Right cardiac atrium (tissue), 5 donors: ENCODE results near the gene POLR2J2. TPM values are rescaled to one million over a fixed set of nuclear protein-coding genes. Genes with fewer than 3 reads are reported as not detected.
A peak's percentile ranks its signal among the peaks of the same experiment; 100 is the strongest.
"Not testable (repeated sequence)": the region's sequence is repeated elsewhere in the genome, so short reads cannot be mapped to it uniquely, and the experiment has no call there.

Source experiments
- ATAC-seq, 2 donors: fragments of 200-7000 bp; cut with Tn5 transposase; one replicate each; pipeline versions ENCODE4 v1.8.0 to v1.9.1; 2020; ENCODE audit warnings: moderate library complexity in 2 of 2, mild to moderate bottlenecking in 1 of 2
- DNase-seq, 3 donors: peaks; one replicate each; pipeline ENCODE4 v3.0.0-alpha.2; 2020
- H3K27ac ChIP-seq: one replicate; pipeline ENCODE4 v1.5.1; 2013; ENCODE audit warnings: mild to moderate bottlenecking, low read length, control low read depth, moderate library complexity
- H3K27me3 ChIP-seq: one replicate; pipeline ENCODE4 v1.6.1; 2013; ENCODE audit not compliant: control insufficient read depth, insufficient read depth
- H3K4me1 ChIP-seq: one replicate; pipeline ENCODE4 v1.6.1; 2013; ENCODE audit warnings: low read length; ENCODE audit not compliant: control insufficient read depth, insufficient read depth
- H3K4me3 ChIP-seq: one replicate; pipeline ENCODE4 v1.5.1; 2013; ENCODE audit warnings: low read length, control low read depth
- H3K9me3 ChIP-seq: one replicate; pipeline ENCODE4 v1.6.1; 2013; ENCODE audit warnings: low read length; ENCODE audit not compliant: control insufficient read depth
- whole genome bisulfite sequencing: extraction: QIAGEN DNeasy Blood & Tissue Kit; methylation state at CpG from one replicate; pipeline ENCODE4 v1.1.7; 2013; 5-methylcytosine and 5-hydroxymethylcytosine counted together
- intact Hi-C, 4 donors: fragments of 100-400 bp; cut with DNase I; formaldehyde crosslinking; loops; one replicate each; pipeline versions ENCODE4 v1.11.0 to v1.14.0; 2022 to 2023
- polyA plus RNA-seq: library from polyadenylated mRNA; stranded (reverse); fragments of 200-250 nt; gene quantifications from one replicate; pipeline ENCODE4 v1.2.3, GENCODE V29; 2013
- total RNA-seq, 4 donors: library from RNA; stranded (reverse); fragmentation: NEBNext Ultra II Directional; extraction: Animal tissue kit (Norgen Biotek cat#: 25700); gene quantifications; one replicate each; pipeline ENCODE4 v1.2.1, GENCODE V29; 2021
- donor health status: healthy with polysubstance abuse.
- donor health status: DM: no; HTN: yes; CAD: no.
- donor health status: DM: no; HTN: no; CAD: no.
- donor health status: DM: no; HTN: yes; CAD: no; lungs with severe emphysema.
- donor health status: DM: yes; HTN: yes; CAD: no.

The POLR2J2 gene
- total and polyA plus RNA-seq, 5 donors = 2.8 to 5.1 (median 3.9) TPM

DNA sequence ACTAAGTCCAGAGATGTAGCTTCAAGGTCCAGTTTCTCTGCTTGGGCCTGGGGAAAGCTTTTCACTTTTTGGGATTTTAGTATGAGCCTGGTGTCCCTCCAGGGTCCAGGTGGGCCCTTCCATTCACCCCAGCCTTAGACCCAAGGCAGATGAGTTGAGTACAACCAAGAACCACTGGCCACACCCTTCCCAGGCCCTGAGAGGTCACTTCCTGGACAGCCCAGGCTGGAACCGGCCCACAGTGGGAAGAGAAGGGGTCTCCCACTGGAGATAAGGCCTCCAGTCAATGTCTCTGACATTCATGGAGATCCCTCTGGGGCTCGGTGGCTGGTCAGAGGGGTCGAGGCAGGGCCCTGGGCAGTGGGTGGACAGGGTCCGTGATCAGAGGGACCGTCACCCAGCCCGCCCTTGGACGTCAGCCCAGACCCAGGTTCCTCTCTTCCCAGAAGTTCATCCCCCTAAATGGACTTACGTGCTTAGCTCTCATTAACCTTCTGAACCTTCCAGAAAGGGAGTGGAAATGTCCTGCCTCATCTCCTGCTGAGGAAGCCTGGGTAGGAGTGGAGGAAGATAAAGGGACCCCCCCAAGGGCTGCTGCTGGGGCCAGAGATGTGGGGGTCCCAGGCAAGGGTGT lies 44.1 kb downstream of the POLR2J2 start:
- H3K27me3 ChIP-seq, DNase-seq, H3K4me3 ChIP-seq, H3K9me3 ChIP-seq, H3K4me1 ChIP-seq, intact Hi-C loops, H3K27ac ChIP-seq: not testable (repeated sequence)
- no CpG with 5 or more reads among the region's 8 CpGs for WGBS
- peak; percentile 17 to 49 for ATAC-seq

DNA sequence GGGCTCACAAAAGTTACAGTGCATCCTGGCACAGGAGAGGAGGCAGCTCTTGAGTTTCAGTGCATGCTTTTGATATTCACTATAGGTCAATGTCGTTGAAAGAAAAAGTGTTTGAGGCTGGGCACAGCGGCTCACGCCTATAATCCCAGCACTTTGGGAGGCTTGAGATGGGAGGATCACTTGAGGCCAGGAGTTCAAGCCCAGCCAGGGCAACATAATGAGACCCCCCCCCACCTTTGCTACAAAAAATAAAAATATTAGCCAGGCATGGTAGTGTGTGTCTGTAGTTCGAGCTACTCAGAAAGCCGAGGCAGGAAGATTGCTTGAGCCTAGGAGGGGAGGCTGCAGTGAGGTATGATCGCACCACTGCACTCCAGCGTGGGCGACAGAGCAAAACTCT lies 53.3 kb downstream of the POLR2J2 start:
- H3K9me3 ChIP-seq, H3K4me3 ChIP-seq, H3K27me3 ChIP-seq, H3K27ac ChIP-seq, H3K4me1 ChIP-seq, intact Hi-C loops, ATAC-seq: not testable (repeated sequence)
- 93% methylated on average over 5 of the region's 8 CpGs for WGBS
- DNase-seq = peak in 1 of 3 donors; percentile 19

- intact Hi-C loops, H3K27me3 ChIP-seq, H3K9me3 ChIP-seq, H3K27ac ChIP-seq, H3K4me1 ChIP-seq: not testable (repeated sequence)
- ATAC-seq (peak; percentile 94 to 95), DNase-seq (peak; percentile 60 to 87 (median 85))
- WGBS = under 1% methylated on average over 20 of the region's 62 CpGs
- H3K4me3 ChIP-seq = peak within 1 kb of the TSS; percentile 36
Measured at GRCh38 chr7:102616507-102617125, 54.8 kb downstream of the POLR2J2 start, which contains the start of gene RASA4. RASA4 (minus strand) TSS chr7:102616756; CDS start chr7:102616689, 67 bp downstream.

Other genes starting within 250 kb of the POLR2J2 start
- 1 to 10 TPM; 3.6 to 7.4 (median 4.8) TPM for gene ORAI2, start 238.1 kb downstream of the POLR2J2 start, total RNA-seq
- 2.9 TPM for gene ORAI2, start 238.1 kb downstream of the POLR2J2 start, polyA plus RNA-seq
- 1 to 10 TPM; 7.6 to 9.2 (median 8.3) TPM for gene ALKBH4, start 206.8 kb downstream of the POLR2J2 start, total RNA-seq
- gene ALKBH4, start 206.8 kb downstream of the POLR2J2 start, polyA plus RNA-seq = 7.3 TPM
- 10 to 100 TPM in 3 of 4 donors, 1 to 10 TPM in 1; 9.7 to 14.2 (median 11.0) TPM for gene LRWD1, start 206.7 kb downstream of the POLR2J2 start, total RNA-seq
- 8.5 TPM for gene LRWD1, start 206.7 kb downstream of the POLR2J2 start, polyA plus RNA-seq
- gene POLR2J, start 192.7 kb downstream of the POLR2J2 start, total RNA-seq = 10 to 100 TPM; 51.0 to 63.0 (median 58.8) TPM
- 176 TPM for gene POLR2J, start 192.7 kb downstream of the POLR2J2 start, polyA plus RNA-seq
- 10 to 100 TPM in 2 of 4 donors, 1 to 10 TPM in 2; 3.8 to 12.8 (median 9.4) TPM for gene RASA4B, start 153.9 kb downstream of the POLR2J2 start, total RNA-seq
- 5.8 TPM for gene RASA4B, start 153.9 kb downstream of the POLR2J2 start, polyA plus RNA-seq
- gene UPK3BL2, start 128.0 kb downstream of the POLR2J2 start, total RNA-seq = 1 to 10 TPM; 3.4 to 8.3 (median 7.2) TPM
- 2.7 TPM for gene UPK3BL2, start 128.0 kb downstream of the POLR2J2 start, polyA plus RNA-seq
- gene SPDYE2, start 120.4 kb downstream of the POLR2J2 start, total RNA-seq = not detected
- 0.09 TPM for gene SPDYE2, start 120.4 kb downstream of the POLR2J2 start, polyA plus RNA-seq
- gene POLR2J3, start 99.1 kb downstream of the POLR2J2 start, total RNA-seq = 10 to 100 TPM; 10.2 to 17.3 (median 12.3) TPM
- gene POLR2J3, start 99.1 kb downstream of the POLR2J2 start, polyA plus RNA-seq = 54.8 TPM
- gene RASA4, start 54.9 kb downstream of the POLR2J2 start, total RNA-seq = 10 to 100 TPM; 10.5 to 27.2 (median 22.7) TPM
- gene RASA4, start 54.9 kb downstream of the POLR2J2 start, polyA plus RNA-seq = 14.2 TPM
- 10 to 100 TPM in 2 of 4 donors, 1 to 10 TPM in 2; 5.1 to 22.6 (median 9.9) TPM for gene UPK3BL1, start 28.9 kb downstream of the POLR2J2 start, total RNA-seq
- 24.2 TPM for gene UPK3BL1, start 28.9 kb downstream of the POLR2J2 start, polyA plus RNA-seq
- gene SPDYE2B, start 21.3 kb downstream of the POLR2J2 start, total RNA-seq = not detected
- not detected for gene SPDYE2B, start 21.3 kb downstream of the POLR2J2 start, polyA plus RNA-seq
- gene FAM185A, start 77.3 kb upstream of the POLR2J2 start, total RNA-seq = 1 to 10 TPM; 5.6 to 7.5 (median 6.6) TPM
- gene FAM185A, start 77.3 kb upstream of the POLR2J2 start, polyA plus RNA-seq = 4.2 TPM
- 1 to 10 TPM; 3.0 to 6.7 (median 4.9) TPM for gene LRRC17, start 241.3 kb upstream of the POLR2J2 start, total RNA-seq
- gene LRRC17, start 241.3 kb upstream of the POLR2J2 start, polyA plus RNA-seq = 6.2 TPM